Testis (tissue), 2 donors: ENCODE data around the gene NLRP6.
"Not testable (repeated sequence)": the region's sequence is repeated elsewhere in the genome, so short reads cannot be mapped to it uniquely, and the experiment has no call there.

Source experiments
- CTCF ChIP-seq, 3 experiments: fragments of 450-650 bp in 2 of 3; fragments of 200-600 bp in 1 of 3; sonication (generic) in 1 of 3; IDR thresholded peaks; one replicate each; pipeline ENCODE4 v1.5.1; 2016 to 2019; ENCODE audit warnings: antibody characterized with exemption in 3 of 3, mild to moderate bottlenecking in 2 of 3, moderate library complexity in 1 of 3
- POLR2A ChIP-seq: fragments of 450-650 bp; IDR thresholded peaks from one replicate; pipeline ENCODE4 v1.6.1; 2017; ENCODE audit warnings: antibody characterized with exemption, mild to moderate bottlenecking, moderate library complexity

- not testable (repeated sequence) for TF ChIP-seq POLR2A
- TF ChIP-seq CTCF (IDR thresholded peaks at IDR 0.05): peak in 1 of 3 experiments; percentile 9
Observed at GRCh38 chr11:307766-308708, 29.8 kb downstream of the NLRP6 start, which contains the start of gene IFITM2.
